ENCODE results near the gene GRM2.

Gene GRM2

DNA sequence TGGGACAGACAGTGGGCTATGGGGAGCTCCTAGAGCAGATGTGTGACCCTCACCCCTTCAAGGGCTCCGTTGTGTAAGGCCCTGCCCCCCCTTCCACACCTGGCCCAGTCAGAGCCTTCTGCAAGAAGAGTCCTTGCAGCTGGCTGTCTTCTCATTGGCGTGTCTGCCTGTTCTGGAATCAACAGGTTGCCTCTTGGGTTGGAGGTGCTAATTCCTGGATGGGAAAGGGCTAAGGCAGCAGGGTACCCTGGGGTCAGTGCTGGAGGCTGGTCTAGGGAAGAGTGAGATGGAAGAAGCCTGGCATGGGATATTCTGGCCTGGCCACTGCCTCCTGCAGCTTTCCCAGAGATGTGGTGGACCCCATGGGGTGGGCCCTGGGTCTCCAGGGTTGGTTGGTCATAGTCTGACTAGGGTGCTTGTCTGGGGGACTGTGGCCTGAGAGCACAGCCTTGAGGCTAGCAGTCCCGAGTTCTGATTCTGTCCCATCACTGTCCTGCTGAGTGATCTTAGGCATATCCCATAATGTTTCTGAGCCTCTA is 30.7 kb upstream of the GRM2 start:
- peaks cover 84% of the 10 kb centered on the region for H3K4me1 Mint-ChIP-seq
- H3K9me3 Mint-ChIP-seq: no peaks in the 10 kb centered on the region
- peak overlapping the region; percentile 93 for H3K27ac Mint-ChIP-seq
- ATAC-seq (no peak), DNase-seq (ENCODE audit: low spot score in 2 of 2) (no peak)
- peaks cover 20% of the 10 kb centered on the region for H3K36me3 Mint-ChIP-seq
- peak overlapping the region; percentile 91 for H3K4me3 Mint-ChIP-seq

DNA sequence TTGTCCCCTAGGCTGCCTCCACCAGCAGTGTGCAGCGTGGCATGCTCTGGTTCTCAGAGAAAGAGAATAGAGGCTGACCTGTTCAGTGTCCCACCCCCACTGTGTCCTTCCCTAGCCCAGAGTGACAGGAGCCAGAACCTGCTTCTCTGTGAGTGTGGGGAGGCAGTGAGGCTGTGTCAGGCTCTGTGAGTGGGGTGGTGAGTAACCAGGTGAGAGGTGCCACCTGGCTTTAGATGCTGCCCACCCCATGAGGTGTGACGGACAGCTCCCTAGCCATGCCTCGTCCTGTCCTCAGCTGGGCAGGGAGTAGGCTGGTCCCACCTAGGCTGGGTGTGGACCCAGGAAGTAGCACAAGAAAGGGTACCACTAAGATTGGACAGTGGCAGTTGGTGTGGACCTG is 29.5 kb upstream of the GRM2 start:
- no peaks in the 10 kb centered on the region for H3K9me3 Mint-ChIP-seq

DNA sequence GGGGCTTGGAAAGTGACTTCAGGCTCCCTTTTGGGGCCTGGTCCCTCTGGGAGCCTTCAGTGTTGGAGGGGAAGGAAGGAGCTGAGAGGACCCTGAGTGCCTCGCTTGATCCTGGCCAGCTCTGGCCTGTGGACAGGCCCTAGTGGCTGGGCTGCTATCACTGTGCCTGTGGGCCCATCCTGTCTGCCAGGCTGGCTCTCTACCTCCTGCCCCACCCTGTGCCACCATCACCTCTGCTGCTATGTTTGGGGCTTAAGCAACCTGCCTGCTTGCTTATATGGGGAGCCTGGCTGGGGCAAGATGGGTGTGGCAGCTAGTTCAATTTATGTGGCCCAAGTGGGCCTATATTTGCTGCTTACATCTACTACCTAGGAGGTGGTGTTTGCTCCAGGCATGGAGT is 28.7 kb upstream of the GRM2 start:
- ATAC-seq (no peak), DNase-seq (ENCODE audit: low spot score in 2 of 2) (no peak)
- H3K4me3 Mint-ChIP-seq: peak overlapping the region; percentile 42

More for the DNA sequence above, 29.5 kb upstream of the GRM2 start:
- ATAC-seq: no peak
- Mint-ChIP-seq H3K36me3 (peaks cover 26% of the 10 kb centered on the region), H3K4me3 (peak overlapping the region; percentile 14), H3K27ac (peak overlapping the region; percentile 93), H3K4me1 (peaks cover 91% of the 10 kb centered on the region)
- DNase-seq (ENCODE audit: low spot score in 2 of 2): no peak

DNA sequence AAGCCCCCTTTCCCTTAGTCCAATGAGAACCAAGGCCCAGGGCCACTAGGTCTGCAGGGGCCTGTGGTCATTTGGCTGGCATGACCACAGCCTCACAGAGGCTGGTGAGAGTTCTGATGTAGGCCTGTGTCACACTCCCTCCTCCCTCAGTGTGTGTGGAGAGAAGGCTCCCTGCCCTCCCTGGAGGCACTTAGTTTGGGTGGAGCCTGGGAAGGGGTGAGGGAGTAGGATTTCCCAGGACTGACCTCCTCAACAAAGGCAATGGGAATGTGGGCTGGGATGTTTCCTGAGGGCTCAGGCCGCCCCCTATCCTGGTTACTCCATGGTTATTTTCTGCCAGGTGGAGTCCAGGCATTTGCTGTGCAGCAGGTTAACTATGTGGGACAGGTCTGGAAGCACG is 28.2 kb upstream of the GRM2 start:
- H3K36me3 Mint-ChIP-seq: peaks cover 25% of the 10 kb centered on the region
- peaks cover 91% of the 10 kb centered on the region for H3K4me1 Mint-ChIP-seq
- H3K4me3 Mint-ChIP-seq: peak overlapping the region; percentile 42
- no peak for DNase-seq (ENCODE audit: low spot score in 2 of 2)
- no peak for ATAC-seq
- peak overlapping the region; percentile 93 for H3K27ac Mint-ChIP-seq
- H3K9me3 Mint-ChIP-seq: no peaks in the 10 kb centered on the region

More for the DNA sequence above, 28.7 kb upstream of the GRM2 start:
- H3K9me3 Mint-ChIP-seq: no peaks in the 10 kb centered on the region
- H3K4me1 Mint-ChIP-seq: peaks cover 91% of the 10 kb centered on the region
- H3K27ac Mint-ChIP-seq: peak overlapping the region; percentile 93
- H3K36me3 Mint-ChIP-seq: peaks cover 25% of the 10 kb centered on the region

DNA sequence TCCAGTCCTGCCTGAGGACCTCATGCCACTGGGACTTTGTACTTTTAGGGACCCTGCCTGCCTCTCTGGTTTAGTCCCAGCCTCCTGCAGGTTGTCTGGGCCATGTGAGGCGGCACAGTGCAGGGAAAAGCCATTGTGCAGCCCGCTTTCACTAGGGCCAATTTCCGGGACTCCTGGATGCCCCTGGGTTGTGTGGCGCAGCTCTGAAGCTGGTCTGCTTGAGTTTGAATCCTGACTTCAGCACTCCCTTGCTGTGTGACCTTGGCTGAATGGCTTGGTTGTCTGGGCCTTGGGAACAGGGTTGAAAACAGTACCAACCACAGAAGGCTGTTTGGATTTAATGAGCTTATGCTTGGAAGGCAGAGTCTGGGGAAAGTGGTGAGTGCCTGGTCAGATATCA is 27.6 kb upstream of the GRM2 start:
- Mint-ChIP-seq H3K4me1 (peaks cover 90% of the 10 kb centered on the region), H3K27ac (peak overlapping the region; percentile 93), H3K9me3 (no peaks in the 10 kb centered on the region), H3K4me3 (no peak overlapping the region), H3K36me3 (peaks cover 31% of the 10 kb centered on the region)
- DNase-seq (ENCODE audit: low spot score in 2 of 2) (no peak), ATAC-seq (no peak)

DNA sequence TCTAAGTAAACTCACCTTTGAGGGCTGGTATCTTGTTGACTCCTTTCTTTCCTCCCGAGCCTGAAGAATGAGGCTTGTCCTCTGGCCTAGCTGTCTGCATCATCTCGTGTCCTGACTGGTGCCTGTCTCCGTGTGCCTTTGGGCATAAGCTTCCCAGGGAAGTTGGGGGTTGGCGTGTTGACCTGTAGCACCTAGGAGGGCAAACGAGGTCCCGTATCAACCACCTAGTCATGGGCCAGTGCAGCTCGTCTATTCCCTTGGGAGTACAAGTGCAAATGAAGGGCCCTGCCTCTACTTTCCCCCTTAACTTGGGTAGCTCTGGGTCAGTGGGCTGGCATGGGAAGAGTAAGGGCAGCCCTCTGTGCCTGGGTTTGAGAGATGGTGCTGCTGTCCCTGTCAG is 27.1 kb upstream of the GRM2 start:
- Mint-ChIP-seq H3K4me3 (no peak overlapping the region), H3K36me3 (peaks cover 36% of the 10 kb centered on the region), H3K27ac (peak overlapping the region; percentile 93), H3K9me3 (no peaks in the 10 kb centered on the region), H3K4me1 (peaks cover 90% of the 10 kb centered on the region)
- no peak for ATAC-seq
- DNase-seq (ENCODE audit: low spot score in 2 of 2): no peak

DNA sequence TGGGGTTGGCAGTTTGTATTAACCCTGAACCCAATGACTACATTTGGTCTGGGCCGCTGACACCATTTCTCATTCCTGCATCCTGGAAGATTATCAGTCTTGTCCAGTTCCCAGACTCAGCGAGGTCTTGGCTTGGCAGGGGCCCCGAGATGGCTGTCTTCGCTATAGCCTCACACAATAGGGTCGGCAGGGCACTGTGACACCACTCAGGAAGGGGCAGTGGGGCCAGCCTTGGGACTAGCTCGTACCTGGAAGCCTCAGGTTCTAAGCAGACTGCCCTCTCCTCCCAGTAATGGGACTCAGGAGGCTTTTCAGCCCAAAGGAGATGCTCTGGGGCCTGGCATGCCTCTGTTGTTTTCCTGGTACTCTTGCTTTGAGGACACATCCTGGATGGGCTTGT is 26.7 kb upstream of the GRM2 start:
- Mint-ChIP-seq H3K36me3 (peaks cover 37% of the 10 kb centered on the region), H3K27ac (peak overlapping the region; percentile 93), H3K9me3 (no peaks in the 10 kb centered on the region), H3K4me1 (peaks cover 90% of the 10 kb centered on the region), H3K4me3 (no peak overlapping the region)
- no peak for ATAC-seq
- DNase-seq (ENCODE audit: low spot score in 2 of 2): no peak

DNA sequence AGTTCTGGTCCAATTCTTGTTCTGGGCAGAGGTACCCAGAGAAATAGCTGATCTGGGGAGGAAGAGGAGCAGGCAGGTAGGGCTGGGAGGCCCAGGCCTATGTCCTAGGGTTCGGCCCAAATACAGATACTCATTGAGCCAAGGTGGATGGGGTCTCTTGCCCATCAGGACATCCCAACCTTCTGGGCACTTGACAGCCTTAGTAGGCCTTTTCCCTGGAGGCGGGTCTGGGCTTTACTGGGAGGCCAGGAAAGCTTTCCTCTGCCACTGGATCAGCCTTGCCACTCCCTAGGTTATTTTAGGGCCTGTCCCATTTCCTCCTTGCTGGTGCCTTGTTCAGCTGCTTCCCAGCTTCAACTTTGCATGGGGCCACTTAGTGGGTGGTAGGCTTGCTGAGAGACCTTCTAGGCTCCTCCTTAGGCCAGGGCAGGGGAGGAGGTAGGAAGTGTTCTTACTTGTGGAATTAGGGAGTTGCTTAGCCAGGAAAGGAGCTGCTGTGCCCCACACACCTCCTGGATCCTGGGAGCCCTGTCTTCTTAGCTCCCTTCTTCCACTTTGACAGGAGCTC is 26.1 kb upstream of the GRM2 start:
- no peaks in the 10 kb centered on the region for H3K9me3 Mint-ChIP-seq
- peak overlapping the region; percentile 63 for H3K4me3 Mint-ChIP-seq
- H3K36me3 Mint-ChIP-seq: peaks cover 32% of the 10 kb centered on the region
- ATAC-seq (no peak), DNase-seq (ENCODE audit: low spot score in 2 of 2) (no peak)
- peak overlapping the region; percentile 93 for H3K27ac Mint-ChIP-seq
- H3K4me1 Mint-ChIP-seq: peaks cover 90% of the 10 kb centered on the region

DNA sequence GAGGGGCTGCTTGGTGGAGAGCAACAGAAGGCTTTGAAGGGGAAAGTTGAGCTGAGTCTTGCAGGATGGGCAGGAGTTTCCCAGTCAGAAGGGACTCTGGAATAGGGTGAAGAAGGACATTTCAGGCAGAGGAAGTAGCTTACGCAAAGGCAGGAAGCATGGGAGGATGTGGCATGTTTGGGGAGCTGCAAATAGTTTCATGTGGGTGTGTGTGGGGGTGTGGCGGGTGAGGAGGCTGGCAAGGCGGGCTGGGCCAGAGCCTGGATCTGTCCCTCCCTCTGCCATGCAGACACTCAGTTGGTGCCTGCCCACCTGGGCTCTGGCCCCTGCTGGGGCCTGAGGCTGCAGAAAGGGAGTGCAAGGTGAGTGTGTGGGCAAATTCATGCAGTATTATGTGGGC is 25.4 kb upstream of the GRM2 start:
- ATAC-seq: peak; percentile 47
- no peak for DNase-seq (ENCODE audit: low spot score in 2 of 2)
- H3K9me3 Mint-ChIP-seq: no peaks in the 10 kb centered on the region
- peaks cover 90% of the 10 kb centered on the region for H3K4me1 Mint-ChIP-seq
- peaks cover 32% of the 10 kb centered on the region for H3K36me3 Mint-ChIP-seq
- peak overlapping the region; percentile 93 for H3K27ac Mint-ChIP-seq
- peak overlapping the region; percentile 63 for H3K4me3 Mint-ChIP-seq

DNA sequence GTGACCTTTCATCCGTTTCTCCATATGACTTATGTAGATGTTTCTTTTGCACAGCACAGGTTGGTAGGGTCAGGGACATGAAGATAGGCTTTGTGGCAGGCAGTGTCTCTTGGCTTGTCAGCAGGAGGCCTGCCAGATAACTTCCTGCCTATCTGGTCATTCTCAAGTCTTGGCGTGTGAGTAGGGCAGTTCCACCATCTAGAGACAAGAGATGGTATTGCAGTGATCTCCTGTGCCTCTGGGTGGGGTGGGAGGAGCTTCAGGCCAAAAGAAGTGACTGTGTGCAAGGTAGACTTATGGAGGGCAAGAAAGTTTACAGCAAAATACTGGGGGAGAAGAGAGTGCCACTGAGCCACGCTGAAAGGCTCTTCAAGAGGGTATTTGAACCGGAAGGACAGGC is 24.8 kb upstream of the GRM2 start:
- H3K4me1 Mint-ChIP-seq: peaks cover 96% of the 10 kb centered on the region
- no peaks in the 10 kb centered on the region for H3K9me3 Mint-ChIP-seq
- ATAC-seq: peak; percentile 84
- peak overlapping the region; percentile 93 for H3K27ac Mint-ChIP-seq
- peak overlapping the region; percentile 63 for H3K4me3 Mint-ChIP-seq
- peak; percentile 58 to 84 for DNase-seq (ENCODE audit: low spot score in 2 of 2)
- H3K36me3 Mint-ChIP-seq: peaks cover 38% of the 10 kb centered on the region

DNA sequence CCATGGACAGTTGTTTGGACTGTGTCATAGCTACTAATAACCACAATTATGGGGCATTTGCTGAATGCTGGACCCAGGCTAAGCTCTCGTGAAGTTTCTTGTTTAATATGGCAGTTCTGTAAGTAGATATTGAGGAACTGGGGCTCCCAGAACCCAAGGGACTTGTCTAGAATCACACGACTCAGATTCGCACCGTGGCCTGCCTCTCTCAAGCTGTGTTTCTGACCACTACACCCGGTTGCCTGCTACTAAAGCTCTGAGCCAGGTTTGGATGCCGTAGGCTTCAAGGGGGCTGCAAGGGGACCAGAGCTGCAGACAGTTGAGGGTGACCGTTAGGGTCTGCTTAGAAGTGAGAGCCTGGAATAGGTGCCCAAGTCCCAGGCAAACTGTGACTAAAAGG is 24.3 kb upstream of the GRM2 start:
- H3K4me3 Mint-ChIP-seq: peak overlapping the region; percentile 63
- peak overlapping the region; percentile 93 for H3K27ac Mint-ChIP-seq

DNA sequence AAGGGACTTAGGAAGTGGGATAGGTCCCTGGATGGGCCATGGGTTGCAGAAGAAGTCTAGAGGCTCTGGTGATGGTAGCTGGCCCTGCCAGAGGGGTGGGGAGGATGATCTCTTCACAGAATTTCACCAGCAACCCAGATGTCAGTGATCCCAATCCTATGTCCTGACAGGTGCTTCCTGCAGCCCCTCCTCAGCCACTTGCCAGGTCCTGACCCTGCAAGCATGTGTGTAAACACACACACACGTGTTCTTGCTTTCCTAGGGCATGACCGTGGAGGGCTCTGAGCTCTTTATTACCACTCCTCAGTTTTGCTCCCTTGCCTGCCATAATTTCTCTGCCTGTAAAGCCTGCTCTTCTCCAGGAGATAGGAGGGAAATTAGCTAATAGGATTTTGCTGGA is 23.3 kb upstream of the GRM2 start:
- ATAC-seq (no peak), DNase-seq (ENCODE audit: low spot score in 2 of 2) (no peak)
- Mint-ChIP-seq H3K4me3 (no peak overlapping the region), H3K9me3 (no peaks in the 10 kb centered on the region), H3K27ac (peak overlapping the region; percentile 93), H3K4me1 (peaks cover 97% of the 10 kb centered on the region), H3K36me3 (peaks cover 45% of the 10 kb centered on the region)

More for the DNA sequence above, 24.3 kb upstream of the GRM2 start:
- ATAC-seq: no peak
- Mint-ChIP-seq H3K36me3 (peaks cover 42% of the 10 kb centered on the region), H3K4me1 (peaks cover 97% of the 10 kb centered on the region), H3K9me3 (no peaks in the 10 kb centered on the region)
- DNase-seq (ENCODE audit: low spot score in 2 of 2): no peak

DNA sequence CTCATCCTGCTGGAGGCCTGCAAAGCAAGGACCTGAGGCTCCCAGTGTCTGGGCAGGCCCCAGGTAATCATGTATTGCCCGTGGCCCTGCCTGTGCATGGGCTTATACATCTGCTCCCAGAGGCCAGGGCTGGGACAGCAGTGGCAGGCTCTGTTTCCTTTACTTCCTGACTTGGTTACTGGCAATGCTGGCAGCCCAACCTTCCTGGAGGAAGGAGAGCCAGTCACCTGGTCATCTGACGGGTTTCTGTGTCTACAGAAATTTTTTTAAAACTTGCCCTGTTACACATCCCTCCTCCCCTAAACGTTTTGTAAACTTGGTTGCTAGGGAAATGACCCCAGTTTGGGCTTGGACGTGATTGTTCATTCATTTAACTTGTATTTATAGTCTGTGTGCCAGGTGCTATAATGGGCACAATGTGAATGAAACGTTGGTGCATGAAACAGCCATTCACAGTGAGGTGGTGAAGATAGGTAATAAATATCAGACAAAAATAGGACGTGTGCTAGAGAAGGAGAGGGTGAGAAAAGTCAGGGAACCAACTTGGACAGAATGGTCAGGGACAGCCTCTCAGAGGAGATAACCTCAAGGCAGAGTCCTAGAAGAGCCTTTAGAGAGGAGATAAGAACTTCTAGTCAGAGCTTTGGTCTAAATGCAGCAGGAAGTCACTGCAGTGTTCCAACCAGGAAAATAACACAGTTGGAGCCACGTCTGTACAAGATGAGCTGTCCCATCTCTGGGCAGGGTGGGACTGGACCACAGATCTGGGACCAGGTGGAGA is 21.7 kb upstream of the GRM2 start:
- DNase-seq (ENCODE audit: low spot score in 2 of 2): no peak
- Mint-ChIP-seq H3K36me3 (peaks cover 61% of the 10 kb centered on the region), H3K4me1 (peaks cover 90% of the 10 kb centered on the region), H3K4me3 (peak overlapping the region; percentile 68), H3K9me3 (no peaks in the 10 kb centered on the region), H3K27ac (peak overlapping the region; percentile 91)
- ATAC-seq: no peak

DNA sequence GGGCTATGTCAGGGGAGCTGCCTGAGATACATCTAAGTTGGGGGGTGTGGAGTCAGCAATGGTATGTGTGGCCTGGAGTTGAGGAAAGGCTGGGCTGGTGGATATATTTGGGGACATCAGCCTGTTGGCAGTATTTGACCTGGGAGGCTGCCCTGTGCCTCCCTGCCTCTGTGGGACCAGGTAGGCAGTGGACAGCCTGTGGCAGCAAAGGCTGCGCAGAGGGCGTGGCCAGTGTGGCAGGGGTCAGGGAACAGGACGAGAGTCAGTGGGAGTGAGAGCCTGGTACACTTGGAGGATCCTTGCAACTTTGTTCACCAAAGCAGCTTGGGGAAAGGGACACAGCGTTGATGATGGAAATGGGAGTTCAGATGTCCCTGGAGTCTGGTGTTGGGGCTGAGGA is 20.8 kb upstream of the GRM2 start:
- Mint-ChIP-seq H3K27ac (peak overlapping the region; percentile 91), H3K36me3 (peaks cover 69% of the 10 kb centered on the region), H3K4me3 (peak overlapping the region; percentile 68), H3K9me3 (no peaks in the 10 kb centered on the region), H3K4me1 (peaks cover 81% of the 10 kb centered on the region)
- no peak for DNase-seq (ENCODE audit: low spot score in 2 of 2)
- no peak for ATAC-seq

DNA sequence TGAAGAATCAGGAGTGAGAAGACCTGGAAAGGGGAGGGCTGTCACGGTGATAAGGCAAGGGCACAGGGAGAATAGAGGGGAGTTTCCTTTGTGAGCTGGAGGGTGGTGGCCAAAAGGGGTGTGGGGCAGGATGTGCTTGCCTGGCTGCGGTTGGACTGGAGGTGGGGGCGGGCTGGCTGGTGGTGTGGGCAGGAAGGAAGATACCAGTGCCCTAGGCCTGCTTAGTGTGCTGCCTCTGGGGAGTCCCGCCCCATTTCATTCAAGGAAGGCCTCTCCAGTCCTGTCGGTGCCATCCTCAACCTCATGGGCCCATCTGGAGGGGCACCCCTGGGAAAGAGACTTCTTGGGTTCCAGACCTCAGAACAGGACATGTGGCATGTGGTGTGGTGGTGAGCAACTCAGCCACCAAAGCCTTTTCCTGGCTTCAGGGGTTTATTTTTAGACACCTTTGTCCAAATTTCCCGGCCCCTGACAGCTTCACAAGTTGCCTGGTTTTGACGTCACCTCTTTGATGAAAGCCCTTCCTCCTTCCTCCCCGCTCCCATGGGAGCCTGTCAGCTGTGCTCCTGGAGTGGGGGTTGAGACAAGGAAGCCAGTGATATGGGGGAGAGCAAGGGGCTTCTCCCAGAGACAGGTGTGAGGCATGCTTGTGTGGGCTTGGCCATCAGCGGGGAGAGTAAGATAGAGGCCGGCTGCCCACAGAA is 20.2 kb upstream of the GRM2 start:
- Mint-ChIP-seq H3K36me3 (peaks cover 70% of the 10 kb centered on the region), H3K4me1 (peaks cover 75% of the 10 kb centered on the region), H3K4me3 (peak overlapping the region; percentile 68), H3K9me3 (no peaks in the 10 kb centered on the region), H3K27ac (peak overlapping the region; percentile 91)
- ATAC-seq (peak; percentile 90), DNase-seq (ENCODE audit: low spot score in 2 of 2) (peak; percentile 58 to 87)

Measured in stimulated activated effector memory CD8-positive, alpha-beta T cell treated with anti-CD3 and anti-CD28 coated beads, Interleukin-12 subunit alpha, Interleukin-12 subunit beta, amount 100 ng/mL, for 72 hours (primary cell).